Smooth muscle cell (in vitro differentiated cells): ENCODE data around the gene ENTPD7. TPM values are rescaled to one million over a fixed set of nuclear protein-coding genes. Genes with fewer than 3 reads are reported as not detected.
A peak's percentile ranks its signal among the peaks of the same experiment; 100 is the strongest.

ENCODE experiments used
- DNase-seq: peaks from one replicate; lab custom pipeline; 2025; ENCODE audit not compliant: unreplicated experiment; lab: John Stamatoyannopoulos, UW
- H2AFZ ChIP-seq: fragments of 200-600 bp; sonication (generic); 2 replicates; pipeline ENCODE4 v1.6.0; 2016; ENCODE audit warnings: antibody characterized with exemption, low read depth, mild to moderate bottlenecking
- H3F3A ChIP-seq: fragments of 200-600 bp; sonication (generic); 2 replicates; pipeline ENCODE4 v1.6.0; 2017; ENCODE audit warnings: antibody characterized with exemption, low read depth
- H3K27ac ChIP-seq: fragments of 200-600 bp; sonication (generic); 2 replicates; pipeline ENCODE4 v1.5.1; 2016; ENCODE audit warnings: low read depth, mild to moderate bottlenecking
- H3K27me3 ChIP-seq: fragments of 200-600 bp; sonication (generic); 2 replicates; pipeline ENCODE4 v1.6.1; 2016; ENCODE audit warnings: low read depth, mild to moderate bottlenecking
- H3K36me3 ChIP-seq: fragments of 200-600 bp; sonication (generic); 2 replicates; pipeline ENCODE4 v1.5.1; 2016; ENCODE audit warnings: low read depth
- H3K4me1 ChIP-seq: fragments of 200-600 bp; sonication (generic); 2 replicates; pipeline ENCODE4 v1.5.1; 2016; ENCODE audit warnings: low read depth
- H3K4me2 ChIP-seq: fragments of 200-600 bp; sonication (generic); 2 replicates; pipeline ENCODE4 v1.6.0; 2016; ENCODE audit warnings: mild to moderate bottlenecking
- H3K4me3 ChIP-seq: fragments of 200-600 bp; sonication (generic); 2 replicates; pipeline ENCODE4 v1.5.1; 2016; ENCODE audit warnings: mild to moderate bottlenecking
- H3K79me2 ChIP-seq: fragments of 200-600 bp; sonication (generic); 2 replicates; pipeline ENCODE4 v1.6.0; 2016; ENCODE audit warnings: low read depth, mild to moderate bottlenecking
- H3K9ac ChIP-seq: fragments of 200-600 bp; sonication (generic); 2 replicates; pipeline ENCODE4 v1.6.0; 2016; ENCODE audit warnings: low read depth
- H3K9me3 ChIP-seq: fragments of 200-600 bp; sonication (generic); replicated peaks from 2 replicates; pipeline ENCODE4 v1.5.1; 2016; ENCODE audit warnings: low read depth
- H4K20me1 ChIP-seq: fragments of 200-600 bp; sonication (generic); 2 replicates; pipeline ENCODE4 v1.6.0; 2016; ENCODE audit warnings: low read depth
- WGBS: methylation state at CpG from one replicate; pipeline ENCODE4 v1.1.7; 2016; ENCODE audit warnings: low lambda C conversion rate; 5-methylcytosine and 5-hydroxymethylcytosine counted together
- polyA plus RNA-seq: library from polyadenylated mRNA; unstranded; fragments of >200 nt; fragmentation: Nextera tagmentation; extraction: Ambion mirVana; gene quantifications from 2 replicates; pipeline ENCODE4 v1.2.1, GENCODE V29; 2016
- total RNA-seq: library from RNA; depleted of rRNA; stranded (reverse); fragments of >200 nt; gene quantifications from 2 replicates; pipeline ENCODE4 v1.2.3, GENCODE V29; 2014
- TF ChIP-seq, protein P1 (sequence below): fragments of 200-600 bp; sonication (generic); IDR thresholded peaks from 2 replicates; pipeline ENCODE4 v1.5.1; 2017; ENCODE audit warnings: borderline replicate concordance, mild to moderate bottlenecking, antibody characterized with exemption; ENCODE audit not compliant: insufficient read depth, poor library complexity, severe bottlenecking

ENTPD7 gene
- total and polyA plus RNA-seq, 2 experiments from 2014 or later: 7.5 to 39.9 TPM

DNA sequence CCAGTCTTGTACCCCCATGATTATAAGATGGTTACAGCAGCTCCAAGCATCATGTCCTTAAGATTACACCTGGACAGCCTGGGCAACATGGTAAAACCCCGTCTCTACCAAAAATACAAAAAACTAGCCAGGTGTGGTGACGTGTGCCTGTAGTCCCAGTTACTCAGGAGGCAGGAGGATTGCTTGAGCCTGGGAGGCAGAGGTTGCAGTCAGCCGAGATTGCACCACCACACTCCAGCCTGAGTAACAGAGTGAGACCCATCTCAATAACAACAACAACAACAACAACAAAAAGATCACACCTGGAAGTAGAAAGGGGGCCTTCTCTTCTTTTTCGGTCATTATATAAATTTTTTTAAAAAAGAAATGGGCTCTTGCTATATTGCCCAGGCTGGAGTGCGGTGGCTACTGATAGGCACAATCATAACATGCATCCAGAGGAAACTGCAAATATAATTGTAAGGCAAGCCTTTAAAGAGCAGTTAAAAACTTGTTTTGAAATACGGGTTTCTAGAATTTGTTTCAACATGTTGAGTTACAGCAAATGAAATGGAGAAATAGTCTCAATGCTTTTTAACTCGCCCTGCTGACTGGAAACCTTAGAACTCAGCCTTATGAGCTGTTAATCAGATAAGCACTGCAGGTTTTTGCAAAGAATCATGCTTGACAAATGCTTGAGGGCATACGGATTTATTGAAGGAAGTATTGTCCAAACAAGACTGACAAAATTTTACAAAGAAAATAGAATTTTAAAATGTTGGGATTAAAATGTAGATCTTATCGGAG is 4.7 kb upstream of the ENTPD7 start:
- Histone ChIP-seq H3K27ac (peak overlapping the region; percentile 49), H3K9me3 (no peaks in the 10 kb centered on the region), H3K27me3 (no peaks in the 10 kb centered on the region), H2AFZ (no peak overlapping the region), H3K79me2 (peaks cover 2% of the 10 kb centered on the region), H3K9ac (no peak overlapping the region), H3K36me3 (no peaks in the 10 kb centered on the region), H3K4me1 (peaks cover 10% of the 10 kb centered on the region), H3K4me3 (no peak overlapping the region), H3K4me2 (no peak overlapping the region), H4K20me1 (no peaks in the 10 kb centered on the region), H3F3A (peaks cover 3% of the 10 kb centered on the region)
- DNase-seq: no peak
- 73% methylated on average over 9 of the region's 9 CpGs for WGBS
- TF ChIP-seq, protein P1, sequence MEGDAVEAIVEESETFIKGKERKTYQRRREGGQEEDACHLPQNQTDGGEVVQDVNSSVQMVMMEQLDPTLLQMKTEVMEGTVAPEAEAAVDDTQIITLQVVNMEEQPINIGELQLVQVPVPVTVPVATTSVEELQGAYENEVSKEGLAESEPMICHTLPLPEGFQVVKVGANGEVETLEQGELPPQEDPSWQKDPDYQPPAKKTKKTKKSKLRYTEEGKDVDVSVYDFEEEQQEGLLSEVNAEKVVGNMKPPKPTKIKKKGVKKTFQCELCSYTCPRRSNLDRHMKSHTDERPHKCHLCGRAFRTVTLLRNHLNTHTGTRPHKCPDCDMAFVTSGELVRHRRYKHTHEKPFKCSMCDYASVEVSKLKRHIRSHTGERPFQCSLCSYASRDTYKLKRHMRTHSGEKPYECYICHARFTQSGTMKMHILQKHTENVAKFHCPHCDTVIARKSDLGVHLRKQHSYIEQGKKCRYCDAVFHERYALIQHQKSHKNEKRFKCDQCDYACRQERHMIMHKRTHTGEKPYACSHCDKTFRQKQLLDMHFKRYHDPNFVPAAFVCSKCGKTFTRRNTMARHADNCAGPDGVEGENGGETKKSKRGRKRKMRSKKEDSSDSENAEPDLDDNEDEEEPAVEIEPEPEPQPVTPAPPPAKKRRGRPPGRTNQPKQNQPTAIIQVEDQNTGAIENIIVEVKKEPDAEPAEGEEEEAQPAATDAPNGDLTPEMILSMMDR: no peak

DNA sequence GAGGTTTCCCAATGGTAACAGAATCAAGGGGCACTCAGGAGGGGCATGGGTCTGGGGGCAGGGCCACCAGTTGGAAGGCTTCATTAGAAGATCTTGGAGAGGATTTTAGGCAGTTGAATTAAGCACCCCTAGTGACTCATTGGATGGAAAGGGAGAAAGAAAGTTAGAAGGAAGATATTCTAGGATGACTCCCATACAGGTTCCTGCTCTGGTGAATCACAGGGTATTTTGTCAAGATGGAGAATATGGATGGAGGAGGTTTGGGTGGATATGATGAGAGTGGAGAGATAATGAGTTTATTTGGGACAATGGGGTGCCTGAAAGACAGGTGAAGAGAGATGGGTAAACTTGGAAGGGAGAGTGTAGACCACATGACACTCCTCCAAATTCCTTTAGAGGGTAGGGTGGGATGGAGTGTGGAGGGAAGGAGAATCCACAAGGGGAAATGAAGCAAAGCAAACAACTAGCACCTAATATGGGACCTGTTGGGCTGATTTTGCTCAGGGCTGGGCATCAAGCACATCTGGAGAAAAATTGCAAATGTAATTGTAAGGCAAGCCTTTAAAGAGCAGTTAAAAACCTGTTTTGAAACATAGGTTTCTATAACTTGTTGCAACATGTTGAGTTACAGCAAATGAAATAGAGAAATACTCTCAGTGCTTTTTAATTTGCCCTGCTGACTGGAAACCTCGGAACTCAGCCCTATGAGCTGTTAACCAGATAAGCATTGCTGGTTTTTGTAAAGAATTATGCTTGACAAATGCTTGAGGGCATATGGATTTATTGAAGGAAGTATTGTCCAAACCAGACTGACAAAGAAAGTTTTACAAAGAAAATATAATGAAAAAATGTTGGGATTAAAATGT is 2.9 kb upstream of the ENTPD7 start:
- Histone ChIP-seq H3K79me2 (peaks cover 21% of the 10 kb centered on the region), H3K27ac (peak overlapping the region; percentile 49), H3K9me3 (no peaks in the 10 kb centered on the region), H3K36me3 (no peaks in the 10 kb centered on the region), H3K4me3 (no peak overlapping the region), H4K20me1 (peaks cover 2% of the 10 kb centered on the region), H3K4me2 (no peak overlapping the region), H3K9ac (no peak overlapping the region), H3F3A (peaks cover 3% of the 10 kb centered on the region), H2AFZ (no peak overlapping the region), H3K27me3 (no peaks in the 10 kb centered on the region), H3K4me1 (peaks cover 14% of the 10 kb centered on the region)
- DNase-seq: no peak
- TF ChIP-seq, protein P1: no peak
- 0% methylated on average over 1 of the region's 1 CpG for WGBS

- Histone ChIP-seq H3F3A (peaks cover 3% of the 10 kb centered on the region), H2AFZ (peak overlapping the region; percentile 92), H3K36me3 (no peaks in the 10 kb centered on the region), H3K9ac (peak overlapping the region; percentile 99), H4K20me1 (peaks cover 14% of the 10 kb centered on the region), H3K27me3 (no peaks in the 10 kb centered on the region), H3K4me3 (peak overlapping the region; percentile 76), H3K79me2 (peaks cover 43% of the 10 kb centered on the region), H3K4me1 (peaks cover 14% of the 10 kb centered on the region), H3K4me2 (peak overlapping the region; percentile 94), H3K27ac (peak overlapping the region; percentile 91), H3K9me3 (no peaks in the 10 kb centered on the region)
- TF ChIP-seq, protein P1: no peak
- WGBS: 3% methylated on average over 24 of the region's 24 CpGs
- no peak for DNase-seq
These were observed 683 bp upstream of the ENTPD7 start for GRCh38 chr10:99658622-99659030.
